LNCAP (cell line): Measurements from ENCODE around the gene ITPKB.

Source experiments
- CTCF ChIP-seq: fragments of 450-650 bp; IDR thresholded peaks from 2 replicates; pipeline ENCODE4 v1.5.1; 2017; ENCODE audit warnings: mild to moderate bottlenecking

The ITPKB gene

GRCh38 chr1:226732856-226733291 is 6.2 kb downstream of the ITPKB start:
- TF ChIP-seq CTCF, result no peak

DNA sequence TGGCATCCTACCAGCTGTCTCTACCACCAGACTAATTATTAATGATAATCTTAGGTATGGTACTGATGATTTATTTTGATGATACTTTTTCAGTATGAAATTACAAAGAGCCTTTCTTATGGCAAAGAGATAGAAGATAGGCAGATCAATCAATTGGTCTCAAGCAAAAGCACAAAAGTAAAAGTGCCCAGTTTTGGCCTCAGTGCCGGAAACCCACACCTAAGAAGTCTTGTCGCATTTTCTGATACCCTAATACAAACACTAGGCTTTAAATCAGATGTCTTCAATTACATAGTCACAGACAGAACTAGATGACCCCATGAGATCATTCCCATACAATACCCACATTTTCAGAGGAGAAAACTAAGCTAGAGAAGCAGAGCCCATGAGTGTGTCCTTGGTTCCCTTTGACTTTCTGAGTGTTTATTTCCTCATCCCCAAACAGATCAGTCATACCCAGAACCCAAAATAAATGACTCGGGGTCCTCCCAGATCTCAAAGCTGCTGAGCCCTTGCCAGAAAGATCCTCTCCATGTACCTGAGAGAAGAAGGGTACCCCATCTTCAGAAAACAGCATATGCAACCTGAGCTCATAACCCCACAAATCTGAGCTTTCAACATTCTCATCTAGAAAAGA is 7.7 kb downstream of the ITPKB start:
- TF ChIP-seq CTCF, result no peak

- no peak for TF ChIP-seq CTCF
Measured at GRCh38 chr1:226730836-226731235, 8.2 kb downstream of the ITPKB start.

- TF ChIP-seq CTCF, result no peak
Measured at GRCh38 chr1:226730071-226730470, 9.0 kb downstream of the ITPKB start.

- no peak for TF ChIP-seq CTCF
Measured at GRCh38 chr1:226728448-226728847, 10.6 kb downstream of the ITPKB start.

DNA sequence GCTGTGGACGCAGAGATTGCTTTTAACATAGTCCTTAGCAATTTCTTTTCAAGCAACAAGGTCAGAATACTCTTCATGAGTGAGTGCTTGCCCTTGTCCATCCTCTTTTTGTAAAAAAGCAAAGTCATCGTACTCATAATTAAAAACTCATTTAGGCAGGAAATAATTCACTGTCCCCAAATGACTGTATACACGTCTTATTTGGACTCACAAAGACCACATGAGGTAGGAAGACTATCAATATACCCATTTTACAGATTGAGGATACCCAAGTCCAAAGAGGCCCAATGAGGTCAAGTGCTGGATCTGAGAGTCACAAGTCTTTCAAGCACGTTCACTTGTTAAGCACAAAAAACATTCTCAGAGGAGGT is 13.2 kb downstream of the ITPKB start:
- TF ChIP-seq CTCF, result no peak

DNA sequence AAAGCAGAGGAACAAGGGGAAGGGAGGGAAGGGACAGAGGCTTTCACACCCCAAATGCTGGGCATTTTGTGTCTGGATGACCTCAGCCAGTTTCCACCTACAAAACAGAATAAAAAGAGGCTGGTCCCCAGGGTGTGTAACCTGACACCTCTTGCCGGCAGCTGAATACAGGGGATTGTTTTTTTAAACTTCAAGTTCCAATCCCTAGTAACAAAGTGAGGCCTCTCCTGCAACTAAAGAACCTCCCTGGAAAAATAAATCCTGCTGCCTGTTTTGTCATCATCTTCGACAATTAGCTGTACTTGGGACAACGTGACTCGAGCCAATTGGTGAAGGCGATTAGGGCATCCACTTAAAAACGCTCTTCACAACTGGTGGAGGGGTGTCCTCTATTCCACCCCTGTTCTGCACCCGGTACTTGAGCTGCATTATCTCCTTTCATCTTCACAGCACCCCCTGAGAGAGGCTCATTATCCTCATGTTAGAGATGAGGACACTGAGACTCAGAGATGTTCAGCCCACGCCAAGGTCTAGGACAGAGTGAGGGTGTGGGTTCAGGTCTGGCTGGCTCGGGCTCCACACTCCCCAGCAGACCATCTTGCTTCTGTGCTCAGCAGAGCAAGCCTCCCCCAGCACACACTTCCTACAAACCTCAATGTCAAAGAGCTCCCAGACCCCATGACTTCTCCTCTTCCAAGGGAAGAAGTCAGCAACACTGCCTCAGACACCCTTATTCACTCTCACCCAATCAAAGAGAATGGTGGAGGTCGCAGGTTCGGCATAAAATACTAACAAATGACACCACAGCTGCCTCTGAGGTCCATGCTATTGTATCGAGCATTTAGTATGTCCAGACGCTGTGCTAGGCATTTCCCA is 15.2 kb downstream of the ITPKB start:
- TF ChIP-seq CTCF, result no peak
